SK-N-SH (cell line): ENCODE data around the gene LIME1.

Experiments
- EZH2phosphoT487 ChIP-seq: fragments of 200-600 bp; sonication (generic); IDR thresholded peaks from 2 replicates; pipeline ENCODE4 v1.6.1; 2017; ENCODE audit warnings: low read depth, mixed run types, mild to moderate bottlenecking, antibody characterized with exemption, moderate library complexity, borderline replicate concordance
- FOXJ3 ChIP-seq: sonication (generic); formaldehyde crosslinking; IDR thresholded peaks from 2 replicates; pipeline ENCODE4 v1.5.1; 2020; ENCODE audit warnings: mild to moderate bottlenecking, missing genetic modification reagents
- FOXM1 ChIP-seq: IDR thresholded peaks from 2 replicates; pipeline ENCODE4 v1.4.0; 2012; ENCODE audit warnings: low read depth, mild to moderate bottlenecking
- JUND ChIP-seq: IDR thresholded peaks from 2 replicates; pipeline ENCODE4 v1.4.0; 2012
- MEF2A ChIP-seq: IDR thresholded peaks from 2 replicates; pipeline ENCODE4 v1.4.0; 2012; ENCODE audit warnings: low read depth, borderline replicate concordance
- MXI1 ChIP-seq: IDR thresholded peaks from 2 replicates; pipeline ENCODE4 v1.6.1; 2012; ENCODE audit warnings: mild to moderate bottlenecking, low read depth, low read length, improper control_type of control experiment
- POLR2AphosphoS5 ChIP-seq: IDR thresholded peaks from 2 replicates; pipeline ENCODE4 v1.6.1; 2012; ENCODE audit warnings: low read depth, low read length
- RCOR1 ChIP-seq: fragments of 150-350 bp; IDR thresholded peaks from 2 replicates; pipeline ENCODE4 v1.6.1; 2017; ENCODE audit warnings: antibody characterized with exemption, low read length
- RFX5 ChIP-seq: IDR thresholded peaks from 2 replicates; pipeline ENCODE4 v1.6.1; 2012; ENCODE audit warnings: mild to moderate bottlenecking, improper control_type of control experiment, low read length
- SMC3 ChIP-seq: IDR thresholded peaks from 2 replicates; pipeline ENCODE4 v1.6.1; 2012; ENCODE audit warnings: low read depth, low read length, improper control_type of control experiment
- TF ChIP-seq, protein P1 (sequence below): fragments of 200-600 bp; sonication (generic); IDR thresholded peaks from 2 replicates; pipeline ENCODE4 v1.6.1; 2017; ENCODE audit warnings: antibody characterized with exemption, mild to moderate bottlenecking, moderate library complexity
- TF ChIP-seq, protein P2 (sequence below): IDR thresholded peaks from 2 replicates; pipeline ENCODE4 v1.4.0; 2012; ENCODE audit warnings: low read depth
- TF ChIP-seq, protein P3 (sequence below): IDR thresholded peaks from 2 replicates; pipeline ENCODE4 v1.6.1; 2012; ENCODE audit warnings: mild to moderate bottlenecking, low read depth, low read length, moderate library complexity
- TF ChIP-seq, protein P4 (sequence below): IDR thresholded peaks from 2 replicates; pipeline ENCODE4 v1.4.0; 2012; ENCODE audit warnings: low read depth, borderline replicate concordance

DNA sequence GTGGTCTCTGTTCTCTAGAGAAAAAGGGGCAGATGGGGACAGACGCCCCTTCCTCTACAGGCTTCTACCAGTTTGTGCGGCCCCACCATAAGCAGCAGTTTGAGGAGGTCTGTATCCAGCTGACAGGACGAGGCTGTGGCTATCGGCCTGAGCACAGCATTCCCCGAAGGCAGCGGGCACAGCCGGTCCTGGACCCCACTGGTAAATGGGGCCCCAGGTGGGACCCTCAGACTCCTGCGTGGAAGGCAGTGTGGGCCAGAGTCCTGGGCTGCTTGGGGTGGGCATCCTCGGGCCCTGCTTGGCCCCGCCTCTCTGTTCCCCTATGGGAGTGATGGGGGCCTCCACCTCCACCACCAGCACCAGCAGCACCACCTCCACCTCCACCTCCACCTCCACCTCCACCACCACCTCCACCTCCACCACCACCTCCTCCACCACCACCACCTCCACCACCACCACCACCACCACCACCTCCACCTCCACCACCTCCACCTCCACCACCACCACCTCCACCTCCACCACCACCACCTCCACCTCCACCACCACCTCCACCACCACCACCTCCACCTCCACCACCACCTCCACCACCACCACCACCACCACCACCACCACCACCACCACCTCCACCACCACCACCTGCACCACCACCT lies 43.3 kb upstream of the LIME1 start:
- TF ChIP-seq JUND (no peak), MEF2A (no peak), SMC3 (no peak), POLR2AphosphoS5 (no peak), FOXM1 (no peak), RCOR1 (no peak), EZH2phosphoT487 (no peak), FOXJ3 (CRISPR knock-in tag) (no peak), RFX5 (no peak), MXI1 (no peak)
- TF ChIP-seq, protein P1, sequence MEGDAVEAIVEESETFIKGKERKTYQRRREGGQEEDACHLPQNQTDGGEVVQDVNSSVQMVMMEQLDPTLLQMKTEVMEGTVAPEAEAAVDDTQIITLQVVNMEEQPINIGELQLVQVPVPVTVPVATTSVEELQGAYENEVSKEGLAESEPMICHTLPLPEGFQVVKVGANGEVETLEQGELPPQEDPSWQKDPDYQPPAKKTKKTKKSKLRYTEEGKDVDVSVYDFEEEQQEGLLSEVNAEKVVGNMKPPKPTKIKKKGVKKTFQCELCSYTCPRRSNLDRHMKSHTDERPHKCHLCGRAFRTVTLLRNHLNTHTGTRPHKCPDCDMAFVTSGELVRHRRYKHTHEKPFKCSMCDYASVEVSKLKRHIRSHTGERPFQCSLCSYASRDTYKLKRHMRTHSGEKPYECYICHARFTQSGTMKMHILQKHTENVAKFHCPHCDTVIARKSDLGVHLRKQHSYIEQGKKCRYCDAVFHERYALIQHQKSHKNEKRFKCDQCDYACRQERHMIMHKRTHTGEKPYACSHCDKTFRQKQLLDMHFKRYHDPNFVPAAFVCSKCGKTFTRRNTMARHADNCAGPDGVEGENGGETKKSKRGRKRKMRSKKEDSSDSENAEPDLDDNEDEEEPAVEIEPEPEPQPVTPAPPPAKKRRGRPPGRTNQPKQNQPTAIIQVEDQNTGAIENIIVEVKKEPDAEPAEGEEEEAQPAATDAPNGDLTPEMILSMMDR = no peak
- TF ChIP-seq, protein P2, sequence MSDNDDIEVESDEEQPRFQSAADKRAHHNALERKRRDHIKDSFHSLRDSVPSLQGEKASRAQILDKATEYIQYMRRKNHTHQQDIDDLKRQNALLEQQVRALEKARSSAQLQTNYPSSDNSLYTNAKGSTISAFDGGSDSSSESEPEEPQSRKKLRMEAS = no peak
- TF ChIP-seq, protein P3, sequence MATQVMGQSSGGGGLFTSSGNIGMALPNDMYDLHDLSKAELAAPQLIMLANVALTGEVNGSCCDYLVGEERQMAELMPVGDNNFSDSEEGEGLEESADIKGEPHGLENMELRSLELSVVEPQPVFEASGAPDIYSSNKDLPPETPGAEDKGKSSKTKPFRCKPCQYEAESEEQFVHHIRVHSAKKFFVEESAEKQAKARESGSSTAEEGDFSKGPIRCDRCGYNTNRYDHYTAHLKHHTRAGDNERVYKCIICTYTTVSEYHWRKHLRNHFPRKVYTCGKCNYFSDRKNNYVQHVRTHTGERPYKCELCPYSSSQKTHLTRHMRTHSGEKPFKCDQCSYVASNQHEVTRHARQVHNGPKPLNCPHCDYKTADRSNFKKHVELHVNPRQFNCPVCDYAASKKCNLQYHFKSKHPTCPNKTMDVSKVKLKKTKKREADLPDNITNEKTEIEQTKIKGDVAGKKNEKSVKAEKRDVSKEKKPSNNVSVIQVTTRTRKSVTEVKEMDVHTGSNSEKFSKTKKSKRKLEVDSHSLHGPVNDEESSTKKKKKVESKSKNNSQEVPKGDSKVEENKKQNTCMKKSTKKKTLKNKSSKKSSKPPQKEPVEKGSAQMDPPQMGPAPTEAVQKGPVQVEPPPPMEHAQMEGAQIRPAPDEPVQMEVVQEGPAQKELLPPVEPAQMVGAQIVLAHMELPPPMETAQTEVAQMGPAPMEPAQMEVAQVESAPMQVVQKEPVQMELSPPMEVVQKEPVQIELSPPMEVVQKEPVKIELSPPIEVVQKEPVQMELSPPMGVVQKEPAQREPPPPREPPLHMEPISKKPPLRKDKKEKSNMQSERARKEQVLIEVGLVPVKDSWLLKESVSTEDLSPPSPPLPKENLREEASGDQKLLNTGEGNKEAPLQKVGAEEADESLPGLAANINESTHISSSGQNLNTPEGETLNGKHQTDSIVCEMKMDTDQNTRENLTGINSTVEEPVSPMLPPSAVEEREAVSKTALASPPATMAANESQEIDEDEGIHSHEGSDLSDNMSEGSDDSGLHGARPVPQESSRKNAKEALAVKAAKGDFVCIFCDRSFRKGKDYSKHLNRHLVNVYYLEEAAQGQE = no peak
- TF ChIP-seq, protein P4, sequence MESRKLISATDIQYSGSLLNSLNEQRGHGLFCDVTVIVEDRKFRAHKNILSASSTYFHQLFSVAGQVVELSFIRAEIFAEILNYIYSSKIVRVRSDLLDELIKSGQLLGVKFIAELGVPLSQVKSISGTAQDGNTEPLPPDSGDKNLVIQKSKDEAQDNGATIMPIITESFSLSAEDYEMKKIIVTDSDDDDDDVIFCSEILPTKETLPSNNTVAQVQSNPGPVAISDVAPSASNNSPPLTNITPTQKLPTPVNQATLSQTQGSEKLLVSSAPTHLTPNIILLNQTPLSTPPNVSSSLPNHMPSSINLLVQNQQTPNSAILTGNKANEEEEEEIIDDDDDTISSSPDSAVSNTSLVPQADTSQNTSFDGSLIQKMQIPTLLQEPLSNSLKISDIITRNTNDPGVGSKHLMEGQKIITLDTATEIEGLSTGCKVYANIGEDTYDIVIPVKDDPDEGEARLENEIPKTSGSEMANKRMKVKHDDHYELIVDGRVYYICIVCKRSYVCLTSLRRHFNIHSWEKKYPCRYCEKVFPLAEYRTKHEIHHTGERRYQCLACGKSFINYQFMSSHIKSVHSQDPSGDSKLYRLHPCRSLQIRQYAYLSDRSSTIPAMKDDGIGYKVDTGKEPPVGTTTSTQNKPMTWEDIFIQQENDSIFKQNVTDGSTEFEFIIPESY = no peak
